Daoy (cell line): ENCODE results near the gene RTEL1. TPM values are rescaled to one million over a fixed set of nuclear protein-coding genes. Genes with fewer than 3 reads are reported as not detected.

Source experiments
- DNase-seq: peaks from one replicate; pipeline ENCODE4 v3.0.0-alpha.2; 2015; ENCODE audit warnings: low read depth
- total RNA-seq: library from RNA; depleted of rRNA; stranded (reverse); fragments of >200 nt; shearing (Covaris generic); gene quantifications from 2 replicates; pipeline ENCODE4 v1.2.3, GENCODE V29; 2014

The RTEL1 gene
- total RNA-seq, 1 experiment from 2014 or later: 11.4 TPM

DNA sequence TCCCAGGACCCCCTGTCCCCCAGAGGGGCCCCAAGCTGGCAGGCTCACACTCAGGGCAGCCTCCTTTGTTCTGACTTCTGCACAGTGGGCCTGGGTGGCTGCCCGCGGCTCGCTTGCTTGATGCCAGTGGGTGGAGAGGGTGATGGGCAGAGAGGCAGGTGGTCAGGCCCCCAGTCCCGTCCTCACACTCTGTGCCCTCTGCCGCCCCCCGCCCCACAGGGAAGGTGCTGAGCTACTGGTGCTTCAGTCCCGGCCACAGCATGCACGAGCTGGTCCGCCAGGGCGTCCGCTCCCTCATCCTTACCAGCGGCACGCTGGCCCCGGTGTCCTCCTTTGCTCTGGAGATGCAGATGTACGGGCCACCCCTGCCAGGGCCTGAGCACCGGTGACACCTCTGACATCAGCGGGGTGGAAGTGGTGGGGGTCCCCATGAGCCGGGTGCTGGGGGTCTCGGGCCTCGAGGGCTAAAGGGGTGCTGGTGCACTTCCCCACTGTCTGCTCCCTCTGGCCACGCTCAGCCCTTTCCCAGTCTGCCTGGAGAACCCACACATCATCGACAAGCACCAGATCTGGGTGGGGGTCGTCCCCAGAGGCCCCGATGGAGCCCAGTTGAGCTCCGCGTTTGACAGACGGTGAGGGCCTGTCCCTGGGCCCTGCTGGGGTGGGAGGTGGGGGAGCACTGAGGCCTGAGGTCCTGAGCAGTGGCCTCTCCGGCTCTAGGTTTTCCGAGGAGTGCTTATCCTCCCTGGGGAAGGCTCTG is 29.5 kb downstream of the RTEL1 start:
- no peak for DNase-seq

DNA sequence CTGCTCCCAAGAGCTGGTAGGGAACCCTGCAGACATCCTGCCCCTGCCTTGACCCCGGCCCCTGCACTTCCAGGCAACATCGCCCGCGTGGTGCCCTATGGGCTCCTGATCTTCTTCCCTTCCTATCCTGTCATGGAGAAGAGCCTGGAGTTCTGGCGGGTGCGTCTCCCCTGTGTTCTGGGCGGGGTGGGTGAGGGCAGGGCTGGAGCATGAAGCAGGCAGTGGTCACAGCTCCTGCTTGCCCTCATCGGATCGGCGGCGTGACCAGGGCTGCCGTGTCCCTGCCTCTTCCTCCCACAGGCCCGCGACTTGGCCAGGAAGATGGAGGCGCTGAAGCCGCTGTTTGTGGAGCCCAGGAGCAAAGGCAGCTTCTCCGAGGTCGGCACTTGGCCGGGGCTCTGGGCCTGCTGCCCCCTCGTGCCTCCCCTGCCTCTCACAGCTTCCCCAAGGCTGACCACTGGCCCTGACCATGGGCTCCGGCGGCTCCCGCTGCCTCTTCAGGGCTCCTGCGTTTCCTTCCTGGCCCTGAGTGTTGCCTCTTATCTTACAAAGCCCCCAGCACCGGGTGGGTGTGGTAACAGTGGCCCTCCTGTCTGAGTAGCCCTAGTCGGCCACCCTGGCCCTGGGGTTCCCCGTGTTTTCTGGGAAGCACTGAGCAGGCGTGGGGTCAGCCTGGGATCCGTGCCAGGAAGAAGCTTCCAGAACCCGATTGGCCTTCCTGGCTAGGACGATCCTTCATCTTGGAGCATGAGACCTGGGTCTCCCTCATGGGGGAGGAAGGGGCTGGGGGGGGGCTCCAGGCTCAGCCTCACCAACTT is 30.3 kb downstream of the RTEL1 start:
- no peak for DNase-seq

DNA sequence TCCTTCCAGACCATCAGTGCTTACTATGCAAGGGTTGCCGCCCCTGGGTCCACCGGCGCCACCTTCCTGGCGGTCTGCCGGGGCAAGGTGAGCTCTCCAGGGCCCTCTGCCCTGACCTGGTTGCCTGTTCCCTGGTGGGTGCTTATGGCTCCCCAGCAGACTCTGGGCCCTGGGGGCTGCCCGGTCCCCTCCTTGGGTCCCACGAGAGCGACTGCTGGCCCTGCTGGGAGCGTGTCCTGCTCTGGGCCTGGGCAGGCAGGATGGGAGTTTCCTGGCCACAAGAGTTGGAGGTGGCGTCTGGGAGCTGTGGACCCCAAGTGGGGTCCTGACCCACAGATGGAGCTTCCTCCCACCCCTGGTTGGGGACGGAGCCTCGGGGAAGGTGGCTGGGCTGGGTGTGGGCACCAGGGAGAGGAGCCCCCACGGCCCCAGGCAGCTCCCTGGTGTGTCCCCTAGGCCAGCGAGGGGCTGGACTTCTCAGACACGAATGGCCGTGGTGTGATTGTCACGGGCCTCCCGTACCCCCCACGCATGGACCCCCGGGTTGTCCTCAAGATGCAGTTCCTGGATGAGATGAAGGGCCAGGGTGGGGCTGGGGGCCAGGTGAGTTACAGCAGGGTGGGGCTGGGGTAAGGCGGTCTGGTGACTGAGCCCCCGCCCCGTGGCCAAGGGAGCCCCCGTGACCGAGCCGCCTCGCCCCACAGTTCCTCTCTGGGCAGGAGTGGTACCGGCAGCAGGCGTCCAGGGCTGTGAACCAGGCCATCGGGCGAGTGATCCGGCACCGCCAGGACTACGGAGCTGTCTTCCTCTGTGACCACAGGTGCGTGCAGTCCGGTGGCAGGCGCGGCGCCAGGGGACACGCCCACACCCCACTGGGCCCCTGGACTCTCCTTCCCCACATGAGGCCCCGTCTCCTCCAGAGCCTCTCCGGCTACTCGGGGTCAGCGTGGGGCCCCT is 31.2 kb downstream of the RTEL1 start:
- peak; percentile 8 for DNase-seq

DNA sequence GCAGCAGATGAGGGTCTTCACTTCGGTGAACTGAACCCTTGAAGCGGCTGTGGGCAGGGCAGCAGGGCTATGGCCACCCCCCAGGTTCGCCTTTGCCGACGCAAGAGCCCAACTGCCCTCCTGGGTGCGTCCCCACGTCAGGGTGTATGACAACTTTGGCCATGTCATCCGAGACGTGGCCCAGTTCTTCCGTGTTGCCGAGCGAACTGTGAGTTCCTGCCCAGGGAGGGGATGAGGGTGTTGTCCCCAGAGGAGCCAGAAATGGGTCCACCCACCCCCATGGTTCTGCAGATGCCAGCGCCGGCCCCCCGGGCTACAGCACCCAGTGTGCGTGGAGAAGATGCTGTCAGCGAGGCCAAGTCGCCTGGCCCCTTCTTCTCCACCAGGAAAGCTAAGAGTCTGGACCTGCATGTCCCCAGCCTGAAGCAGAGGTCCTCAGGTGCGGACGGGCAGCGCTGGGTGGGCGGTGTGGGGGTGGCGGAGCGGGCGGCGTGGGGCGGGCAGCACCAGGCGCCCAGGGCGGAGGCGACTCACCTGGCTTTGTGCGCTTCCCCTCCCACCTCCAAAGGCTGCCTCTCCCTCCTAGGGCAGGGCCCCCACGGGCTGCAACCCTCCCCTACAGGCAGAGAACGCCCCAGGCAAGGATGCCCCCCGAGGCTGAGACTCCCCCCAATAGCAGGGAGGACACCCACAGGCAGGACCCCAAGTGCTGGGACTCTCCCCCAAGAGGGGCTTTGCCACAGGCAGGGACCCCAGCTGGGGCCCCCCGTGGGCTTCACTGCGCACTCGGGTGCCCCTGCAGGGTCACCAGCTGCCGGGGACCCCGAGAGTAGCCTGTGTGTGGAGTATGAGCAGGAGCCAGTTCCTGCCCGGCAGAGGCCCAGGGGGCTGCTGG is 32.1 kb downstream of the RTEL1 start:
- no peak for DNase-seq

DNA sequence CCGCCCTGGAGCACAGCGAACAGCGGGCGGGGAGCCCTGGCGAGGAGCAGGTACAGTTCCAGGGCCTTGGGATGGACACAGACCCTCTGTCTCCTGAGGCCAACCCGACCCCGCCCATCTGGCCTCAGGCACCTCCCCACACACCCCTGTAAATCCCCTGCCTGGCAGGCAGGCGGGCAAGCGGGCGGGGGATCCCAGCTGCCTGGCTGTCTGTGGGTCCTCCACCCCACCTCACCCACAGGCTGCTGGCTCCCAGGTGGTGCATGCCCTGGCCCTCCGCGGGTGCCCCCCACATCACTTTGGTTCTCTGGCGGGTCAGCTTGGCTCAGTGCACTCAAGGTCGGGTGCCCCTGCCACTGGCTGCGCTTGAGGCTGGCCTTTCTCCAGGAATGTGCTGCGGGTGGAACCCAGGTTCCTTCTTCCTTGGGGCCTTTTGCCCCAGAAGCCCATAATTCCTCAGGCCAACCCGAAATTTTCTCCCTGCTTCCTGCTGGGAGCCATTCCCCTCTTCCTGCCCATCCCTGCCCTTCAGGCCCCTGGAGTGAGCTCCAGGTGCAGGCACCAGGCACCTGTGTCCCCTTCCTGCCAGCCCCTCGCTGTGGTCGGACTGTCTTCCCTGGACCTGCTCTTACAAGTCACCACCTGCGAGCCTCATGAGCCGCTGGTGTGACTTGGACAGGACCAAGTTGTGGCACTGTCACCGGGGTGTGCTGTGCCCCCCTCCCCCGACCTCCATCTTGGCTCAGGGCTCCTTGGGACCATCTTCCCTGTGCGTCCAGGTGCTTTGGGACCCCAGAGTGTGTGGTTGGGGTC is 33.0 kb downstream of the RTEL1 start:
- no peak for DNase-seq

DNA sequence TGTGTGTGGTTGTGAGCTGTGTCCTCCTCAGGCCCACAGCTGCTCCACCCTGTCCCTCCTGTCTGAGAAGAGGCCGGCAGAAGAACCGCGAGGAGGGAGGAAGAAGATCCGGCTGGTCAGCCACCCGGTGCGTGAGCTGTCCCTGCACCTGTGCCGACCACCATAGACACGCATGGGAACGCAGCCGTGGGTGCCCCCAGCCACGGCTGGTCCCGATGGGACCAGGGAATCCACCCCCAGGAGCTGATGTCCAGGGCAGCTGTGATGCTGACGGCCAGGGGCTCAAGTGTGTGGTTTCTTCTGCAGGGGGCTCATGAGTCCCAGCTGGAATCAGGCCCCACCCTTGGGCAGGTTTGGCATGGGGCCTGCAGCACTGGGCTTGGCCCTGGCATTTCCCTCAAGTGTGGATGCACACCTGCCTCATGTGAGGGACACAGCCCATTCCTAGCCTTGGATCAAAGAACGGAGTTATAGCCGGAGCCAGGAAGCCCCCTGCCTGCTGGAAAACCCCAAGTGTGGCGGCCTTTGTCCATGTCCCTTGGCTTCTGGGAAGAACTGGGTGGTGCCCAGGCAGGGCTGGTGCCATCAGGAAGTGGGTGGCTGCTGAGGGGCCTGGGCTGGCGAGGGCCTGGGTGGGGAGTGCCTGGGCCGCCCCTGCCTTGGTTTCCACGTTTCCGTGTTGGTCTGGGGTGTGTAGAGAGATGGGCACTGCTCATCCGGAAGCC is 33.8 kb downstream of the RTEL1 start:
- DNase-seq: no peak

DNA sequence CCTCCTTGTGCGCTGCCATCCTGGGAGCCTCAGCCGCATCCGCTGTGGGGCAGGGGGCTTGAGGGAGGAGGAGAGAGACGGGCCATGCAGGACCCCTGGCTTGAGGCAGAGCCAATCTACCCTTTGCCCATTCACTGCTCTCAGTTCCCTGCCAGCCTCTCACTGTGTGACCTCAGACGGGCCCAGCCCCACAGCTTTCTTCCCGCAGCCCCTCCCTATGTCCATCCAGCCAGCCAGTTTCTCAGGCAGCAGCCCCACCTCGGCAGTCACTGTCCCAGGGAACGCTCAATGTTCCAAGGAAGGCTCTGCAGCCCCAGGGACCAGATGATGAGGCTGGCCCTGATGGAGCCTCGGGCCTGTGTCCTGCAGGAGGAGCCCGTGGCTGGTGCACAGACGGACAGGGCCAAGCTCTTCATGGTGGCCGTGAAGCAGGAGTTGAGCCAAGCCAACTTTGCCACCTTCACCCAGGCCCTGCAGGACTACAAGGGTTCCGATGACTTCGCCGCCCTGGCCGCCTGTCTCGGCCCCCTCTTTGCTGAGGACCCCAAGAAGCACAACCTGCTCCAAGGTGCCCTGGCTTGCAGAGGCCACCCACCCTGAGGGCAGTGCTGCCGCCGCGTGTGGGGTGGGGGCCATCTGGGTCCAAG is 34.4 kb downstream of the RTEL1 start:
- no peak for DNase-seq

DNA sequence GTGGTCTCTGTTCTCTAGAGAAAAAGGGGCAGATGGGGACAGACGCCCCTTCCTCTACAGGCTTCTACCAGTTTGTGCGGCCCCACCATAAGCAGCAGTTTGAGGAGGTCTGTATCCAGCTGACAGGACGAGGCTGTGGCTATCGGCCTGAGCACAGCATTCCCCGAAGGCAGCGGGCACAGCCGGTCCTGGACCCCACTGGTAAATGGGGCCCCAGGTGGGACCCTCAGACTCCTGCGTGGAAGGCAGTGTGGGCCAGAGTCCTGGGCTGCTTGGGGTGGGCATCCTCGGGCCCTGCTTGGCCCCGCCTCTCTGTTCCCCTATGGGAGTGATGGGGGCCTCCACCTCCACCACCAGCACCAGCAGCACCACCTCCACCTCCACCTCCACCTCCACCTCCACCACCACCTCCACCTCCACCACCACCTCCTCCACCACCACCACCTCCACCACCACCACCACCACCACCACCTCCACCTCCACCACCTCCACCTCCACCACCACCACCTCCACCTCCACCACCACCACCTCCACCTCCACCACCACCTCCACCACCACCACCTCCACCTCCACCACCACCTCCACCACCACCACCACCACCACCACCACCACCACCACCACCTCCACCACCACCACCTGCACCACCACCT is 35.1 kb downstream of the RTEL1 start:
- DNase-seq: no peak

DNA sequence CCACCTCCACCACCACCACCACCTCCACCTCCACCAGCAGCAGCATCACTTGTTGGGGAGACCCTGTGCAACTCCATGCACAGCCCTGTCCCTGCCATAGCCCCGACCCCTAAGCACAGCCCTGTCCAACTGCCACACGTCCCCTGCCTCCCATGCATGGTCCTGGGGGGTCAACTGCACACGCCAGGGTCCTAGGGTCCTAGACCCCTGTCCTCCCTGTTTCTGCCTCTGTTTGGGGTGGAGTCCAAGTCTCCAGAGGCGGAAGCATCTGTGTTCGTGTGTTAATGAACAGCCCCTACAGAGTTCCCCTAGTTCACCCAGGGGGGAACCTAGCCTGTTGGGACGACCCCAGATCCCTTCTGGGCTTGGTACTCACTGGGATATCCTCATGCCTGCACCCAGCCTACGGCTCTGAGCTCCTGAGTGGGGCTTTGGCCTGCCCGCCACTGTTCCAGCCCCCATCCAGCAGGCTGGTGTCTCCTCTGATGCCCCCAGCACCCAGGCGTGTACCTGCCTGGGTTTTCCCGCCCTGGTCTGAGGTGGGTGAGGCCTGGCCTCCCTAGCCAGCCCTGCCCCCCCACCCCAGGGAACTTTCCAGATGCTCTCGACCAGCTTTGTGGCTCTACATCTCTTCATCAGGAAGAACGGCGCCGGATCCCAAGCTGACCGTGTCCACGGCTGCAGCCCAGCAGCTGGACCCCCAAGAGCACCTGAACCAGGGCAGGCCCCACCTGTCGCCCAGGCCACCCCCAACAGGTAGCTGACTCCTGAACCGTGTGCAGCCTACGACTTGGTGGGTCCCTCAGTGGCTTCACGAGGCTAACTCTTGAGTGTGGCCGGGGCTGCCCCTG is 35.8 kb downstream of the RTEL1 start:
- no peak for DNase-seq

DNA sequence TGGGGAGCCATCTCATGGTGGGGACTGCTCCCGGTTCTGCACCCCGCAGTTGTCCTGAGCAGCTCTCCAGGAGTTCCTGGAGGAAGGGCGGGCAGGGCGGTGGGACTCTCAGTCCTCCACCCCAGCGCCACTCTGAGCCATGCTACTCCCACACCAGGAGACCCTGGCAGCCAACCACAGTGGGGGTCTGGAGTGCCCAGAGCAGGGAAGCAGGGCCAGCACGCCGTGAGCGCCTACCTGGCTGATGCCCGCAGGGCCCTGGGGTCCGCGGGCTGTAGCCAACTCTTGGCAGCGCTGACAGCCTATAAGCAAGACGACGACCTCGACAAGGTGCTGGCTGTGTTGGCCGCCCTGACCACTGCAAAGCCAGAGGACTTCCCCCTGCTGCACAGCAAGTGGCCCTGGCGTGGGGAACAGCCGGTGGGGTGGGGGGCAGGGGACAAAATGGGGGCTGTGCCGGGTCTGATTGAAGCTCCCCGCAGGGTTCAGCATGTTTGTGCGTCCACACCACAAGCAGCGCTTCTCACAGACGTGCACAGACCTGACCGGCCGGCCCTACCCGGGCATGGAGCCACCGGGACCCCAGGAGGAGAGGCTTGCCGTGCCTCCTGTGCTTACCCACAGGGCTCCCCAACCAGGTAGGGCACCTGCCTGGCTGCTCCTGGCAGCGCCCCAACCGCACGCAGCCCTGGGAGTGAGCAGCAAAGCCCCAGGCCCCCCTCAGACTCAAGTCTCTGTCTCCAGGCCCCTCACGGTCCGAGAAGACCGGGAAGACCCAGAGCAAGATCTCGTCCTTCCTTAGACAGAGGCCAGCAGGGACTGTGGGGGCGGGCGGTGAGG is 36.7 kb downstream of the RTEL1 start:
- no peak for DNase-seq

DNA sequence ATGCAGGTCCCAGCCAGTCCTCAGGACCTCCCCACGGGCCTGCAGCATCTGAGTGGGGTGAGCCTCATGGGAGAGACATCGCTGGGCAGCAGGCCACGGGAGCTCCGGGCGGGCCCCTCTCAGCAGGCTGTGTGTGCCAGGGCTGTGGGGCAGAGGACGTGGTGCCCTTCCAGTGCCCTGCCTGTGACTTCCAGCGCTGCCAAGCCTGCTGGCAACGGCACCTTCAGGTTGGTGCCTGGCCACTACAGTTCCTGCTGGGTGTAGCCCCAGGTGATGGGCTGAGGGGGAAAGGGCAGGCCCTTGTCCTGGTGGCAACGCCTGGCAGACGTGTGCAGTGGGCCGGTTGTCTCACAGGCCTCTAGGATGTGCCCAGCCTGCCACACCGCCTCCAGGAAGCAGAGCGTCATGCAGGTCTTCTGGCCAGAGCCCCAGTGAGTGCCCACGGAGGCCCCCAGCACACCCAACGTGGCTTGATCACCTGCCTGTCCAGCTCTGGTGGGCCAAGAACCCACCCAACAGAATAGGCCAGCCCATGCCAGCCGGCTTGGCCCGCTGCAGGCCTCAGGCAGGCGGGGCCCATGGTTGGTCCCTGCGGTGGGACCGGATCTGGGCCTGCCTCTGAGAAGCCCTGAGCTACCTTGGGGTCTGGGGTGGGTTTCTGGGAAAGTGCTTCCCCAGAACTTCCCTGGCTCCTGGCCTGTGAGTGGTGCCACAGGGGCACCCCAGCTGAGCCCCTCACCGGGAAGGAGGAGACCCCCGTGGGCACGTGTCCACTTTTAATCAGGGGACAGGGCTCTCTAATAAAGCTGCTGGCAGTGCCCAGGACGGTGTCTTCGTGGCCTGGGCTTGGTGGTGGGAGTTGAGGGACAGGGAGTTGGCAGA is 37.6 kb downstream of the RTEL1 start:
- DNase-seq: no peak

DNA sequence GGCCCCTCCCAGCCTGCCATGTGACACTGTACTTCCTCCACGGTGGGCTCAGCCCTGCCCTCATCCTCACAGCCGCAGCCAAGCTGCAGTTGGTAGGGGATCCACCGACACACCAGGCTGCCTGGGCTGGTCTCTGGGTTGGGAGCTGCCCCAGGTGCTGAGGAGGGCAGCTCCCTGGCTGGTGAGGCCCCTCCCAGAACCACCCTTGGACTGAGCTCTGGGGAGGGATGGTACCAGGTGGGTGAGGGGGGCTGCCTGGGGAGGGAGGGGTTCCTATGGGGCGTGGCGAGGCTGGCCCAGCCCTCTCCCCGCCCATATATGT is 38.2 kb downstream of the RTEL1 start:
- DNase-seq: peak; percentile 71

DNA sequence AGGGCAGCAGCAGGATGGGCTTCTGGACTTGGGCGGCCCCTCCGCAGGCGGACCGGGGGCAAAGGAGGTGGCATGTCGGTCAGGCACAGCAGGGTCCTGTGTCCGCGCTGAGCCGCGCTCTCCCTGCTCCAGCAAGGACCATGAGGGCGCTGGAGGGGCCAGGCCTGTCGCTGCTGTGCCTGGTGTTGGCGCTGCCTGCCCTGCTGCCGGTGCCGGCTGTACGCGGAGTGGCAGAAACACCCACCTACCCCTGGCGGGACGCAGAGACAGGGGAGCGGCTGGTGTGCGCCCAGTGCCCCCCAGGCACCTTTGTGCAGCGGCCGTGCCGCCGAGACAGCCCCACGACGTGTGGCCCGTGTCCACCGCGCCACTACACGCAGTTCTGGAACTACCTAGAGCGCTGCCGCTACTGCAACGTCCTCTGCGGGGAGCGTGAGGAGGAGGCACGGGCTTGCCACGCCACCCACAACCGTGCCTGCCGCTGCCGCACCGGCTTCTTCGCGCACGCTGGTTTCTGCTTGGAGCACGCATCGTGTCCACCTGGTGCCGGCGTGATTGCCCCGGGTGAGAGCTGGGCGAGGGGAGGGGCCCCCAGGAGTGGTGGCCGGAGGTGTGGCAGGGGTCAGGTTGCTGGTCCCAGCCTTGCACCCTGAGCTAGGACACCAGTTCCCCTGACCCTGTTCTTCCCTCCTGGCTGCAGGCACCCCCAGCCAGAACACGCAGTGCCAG is 38.7 kb downstream of the RTEL1 start, which contains the start of gene TNFRSF6B:
TNFRSF6B (plus strand) TSS at position 25 of the 729 bp plus-strand sequence; CDS start at position 141, 116 bp downstream.
- no peak for DNase-seq

DNA sequence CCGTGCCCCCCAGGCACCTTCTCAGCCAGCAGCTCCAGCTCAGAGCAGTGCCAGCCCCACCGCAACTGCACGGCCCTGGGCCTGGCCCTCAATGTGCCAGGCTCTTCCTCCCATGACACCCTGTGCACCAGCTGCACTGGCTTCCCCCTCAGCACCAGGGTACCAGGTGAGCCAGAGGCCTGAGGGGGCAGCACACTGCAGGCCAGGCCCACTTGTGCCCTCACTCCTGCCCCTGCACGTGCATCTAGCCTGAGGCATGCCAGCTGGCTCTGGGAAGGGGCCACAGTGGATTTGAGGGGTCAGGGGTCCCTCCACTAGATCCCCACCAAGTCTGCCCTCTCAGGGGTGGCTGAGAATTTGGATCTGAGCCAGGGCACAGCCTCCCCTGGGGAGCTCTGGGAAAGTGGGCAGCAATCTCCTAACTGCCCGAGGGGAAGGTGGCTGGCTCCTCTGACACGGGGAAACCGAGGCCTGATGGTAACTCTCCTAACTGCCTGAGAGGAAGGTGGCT is 39.3 kb downstream of the RTEL1 start:
- DNase-seq: peak; percentile 53
